Right ventricle myocardium superior (tissue), 1 donor: ENCODE measurements around the gene NLRX1. TPM values are rescaled to one million over a fixed set of nuclear protein-coding genes. Genes with fewer than 3 reads are reported as not detected.
"Not testable (repeated sequence)": the region's sequence is repeated elsewhere in the genome, so short reads cannot be mapped to it uniquely, and the experiment has no call there.

Experiments used
- ATAC-seq: fragments of 200-7000 bp; cut with Tn5 transposase; one replicate; pipeline ENCODE4 v1.9.1; 2020; ENCODE audit warnings: mild to moderate bottlenecking; ENCODE audit not compliant: poor library complexity
- DNase-seq: peaks from one replicate; pipeline ENCODE4 v3.0.0-alpha.2; 2020
- intact Hi-C: fragments of 100-400 bp; cut with DNase I; formaldehyde crosslinking; loops from one replicate; pipeline ENCODE4 v1.11.2; 2022
- total RNA-seq: library from RNA; stranded (reverse); fragmentation: NEBNext Ultra II Directional; extraction: Animal tissue kit (Norgen Biotek cat#: 25700); gene quantifications from one replicate; pipeline ENCODE4 v1.2.1, GENCODE V29; 2021
- donor health status: DM: no; HTN: yes; CAD: no; lungs with severe emphysema.

NLRX1 gene
- total RNA-seq, 1 donor from 2014 or later, result 34.0 TPM

GRCh38 chr11:119152043-119152442 is 16.5 kb upstream of the NLRX1 start:
- DNase-seq (no peak), ATAC-seq (no peak)
- intact Hi-C loops, result no loop called here

- DNase-seq, result no peak
- no peak for ATAC-seq
- intact Hi-C loops, result no loop called here
Observed at GRCh38 chr11:119152604-119153003, 15.9 kb upstream of the NLRX1 start.

DNA sequence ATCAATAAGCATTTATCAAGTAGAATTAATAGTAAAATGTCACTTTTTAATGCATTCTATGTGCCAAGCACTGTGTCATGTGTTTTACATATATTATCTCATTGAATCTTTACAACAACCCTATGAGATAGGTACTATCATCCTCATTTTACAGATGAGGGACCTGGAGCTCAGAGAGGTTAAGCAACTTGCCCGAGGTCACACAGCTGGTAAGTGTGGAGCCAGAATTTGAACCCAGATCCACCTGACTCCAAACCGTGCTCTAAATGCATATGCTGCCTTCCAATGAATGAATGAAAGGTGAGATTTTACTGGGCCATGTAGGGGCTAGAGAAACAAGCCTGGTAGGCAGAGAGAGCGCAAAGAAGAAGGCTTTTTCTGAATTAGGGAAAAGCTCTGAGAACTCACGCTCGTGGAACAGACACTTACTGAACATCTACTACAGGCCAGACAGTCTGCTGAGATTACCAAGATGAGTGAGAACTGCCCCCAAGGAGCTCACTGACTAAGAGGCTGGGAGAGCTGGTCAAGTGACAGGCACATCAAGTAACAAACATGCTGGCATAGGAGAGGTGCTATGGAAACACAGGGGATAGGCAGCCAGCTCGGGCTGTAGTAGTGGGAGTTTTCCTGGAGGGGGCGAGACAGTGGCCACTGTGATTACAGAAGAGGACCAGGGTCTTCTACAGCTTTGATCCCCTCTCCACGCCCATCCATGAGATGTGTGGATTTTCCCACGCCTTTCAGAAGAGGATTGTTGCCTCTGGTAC is 15.3 kb upstream of the NLRX1 start:
- ATAC-seq, result no peak
- DNase-seq, result no peak
- intact Hi-C loops, result no loop called here

- DNase-seq (no peak), ATAC-seq (no peak)
- intact Hi-C loops, result no loop called here
Observed at GRCh38 chr11:119154178-119154577, 14.3 kb upstream of the NLRX1 start.

GRCh38 chr11:119155733-119156492 is 12.6 kb upstream of the NLRX1 start:
- peak; percentile 31 for ATAC-seq
- DNase-seq, result no peak
- intact Hi-C loops, result no loop called here

DNA sequence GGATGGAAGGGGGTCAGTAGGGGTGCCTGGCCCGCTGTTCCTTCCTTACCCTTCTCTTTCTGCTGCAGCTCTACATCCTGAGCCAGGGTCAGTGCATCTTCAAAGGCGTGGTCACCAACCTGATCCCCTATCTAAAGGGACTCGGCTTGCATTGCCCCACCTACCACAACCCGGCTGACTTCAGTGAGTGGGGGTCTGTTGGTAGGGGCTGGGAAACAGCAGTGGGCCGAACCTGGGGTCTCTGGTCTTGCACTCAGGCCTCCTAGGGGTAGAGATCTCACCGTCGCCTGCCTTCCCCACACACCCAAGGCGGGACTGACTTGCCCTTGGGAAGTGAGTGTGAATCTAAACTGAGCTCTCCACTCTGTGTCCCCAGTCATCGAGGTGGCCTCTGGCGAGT is 12.0 kb upstream of the NLRX1 start:
- intact Hi-C loops, result no loop called here
- ATAC-seq (no peak), DNase-seq (no peak)

DNA sequence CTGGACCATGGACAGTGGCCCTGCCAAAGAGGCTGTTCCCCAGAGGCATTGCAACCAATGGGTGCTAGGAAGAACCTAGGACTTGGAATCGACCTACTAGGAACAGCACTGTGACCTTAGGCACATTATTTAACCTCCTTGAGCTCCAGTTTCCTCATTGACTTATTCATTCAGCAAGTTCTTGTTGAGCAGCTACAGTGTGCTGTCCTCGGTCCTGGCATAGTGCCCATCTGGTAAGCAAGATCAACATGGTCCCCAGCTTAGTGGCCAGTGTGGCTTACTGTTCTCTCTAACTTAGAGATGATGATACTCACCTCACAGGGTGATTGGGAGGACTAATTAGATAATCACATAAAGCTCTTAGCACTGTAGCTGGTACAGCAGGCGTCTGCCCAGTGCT is 11.5 kb upstream of the NLRX1 start:
- intact Hi-C loops, result no loop called here
- DNase-seq, result no peak
- no peak for ATAC-seq

- ATAC-seq (no peak), DNase-seq (no peak)
- intact Hi-C loops, result no loop called here
Observed at GRCh38 chr11:119158467-119158866, 10.1 kb upstream of the NLRX1 start.

DNA sequence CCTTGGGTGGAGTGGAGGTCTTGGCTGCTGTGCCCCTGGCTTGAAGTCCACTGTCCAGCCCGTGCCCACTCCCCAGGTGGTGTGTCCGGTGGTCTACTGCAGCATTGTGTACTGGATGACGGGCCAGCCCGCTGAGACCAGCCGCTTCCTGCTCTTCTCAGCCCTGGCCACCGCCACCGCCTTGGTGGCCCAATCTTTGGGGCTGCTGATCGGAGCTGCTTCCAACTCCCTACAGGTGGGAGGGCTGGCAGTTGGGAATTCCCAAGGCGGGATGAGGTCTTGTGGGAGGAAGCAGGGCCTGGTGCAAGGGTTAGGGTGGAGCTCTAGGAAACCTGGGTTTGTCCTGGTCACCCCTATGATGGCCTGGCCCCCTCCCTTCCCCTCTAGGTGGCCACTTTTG is 8.4 kb upstream of the NLRX1 start:
- intact Hi-C loops, result no loop called here
- no peak for DNase-seq
- ATAC-seq, result no peak

GRCh38 chr11:119161871-119162270 is 6.7 kb upstream of the NLRX1 start:
- intact Hi-C loops, result no loop called here
- DNase-seq (no peak), ATAC-seq (no peak)

GRCh38 chr11:119166368-119167076 is 2.0 kb upstream of the NLRX1 start:
- ATAC-seq, result no peak
- intact Hi-C loops, result no loop called here
- DNase-seq, result no peak

DNA sequence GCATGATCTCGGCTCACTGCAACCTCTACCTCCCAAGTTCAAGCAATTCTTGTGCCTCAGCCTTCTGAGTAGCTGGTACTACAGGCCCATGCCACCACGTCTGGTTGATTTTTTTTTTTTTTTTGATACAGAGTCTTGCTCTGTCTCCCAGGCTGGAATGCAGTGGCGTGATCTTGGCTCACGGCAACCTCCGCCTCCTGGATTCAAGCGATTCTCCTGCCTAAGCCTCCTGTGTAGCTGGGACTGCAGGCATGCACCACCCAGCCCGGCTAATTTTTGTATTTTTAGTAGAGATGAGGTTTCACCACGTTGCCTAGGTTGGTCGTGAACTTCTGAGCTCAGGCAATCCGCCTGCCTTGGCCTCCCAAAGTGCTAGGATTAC is 1.5 kb upstream of the NLRX1 start:
- intact Hi-C loops, result not testable (repeated sequence)

DNA sequence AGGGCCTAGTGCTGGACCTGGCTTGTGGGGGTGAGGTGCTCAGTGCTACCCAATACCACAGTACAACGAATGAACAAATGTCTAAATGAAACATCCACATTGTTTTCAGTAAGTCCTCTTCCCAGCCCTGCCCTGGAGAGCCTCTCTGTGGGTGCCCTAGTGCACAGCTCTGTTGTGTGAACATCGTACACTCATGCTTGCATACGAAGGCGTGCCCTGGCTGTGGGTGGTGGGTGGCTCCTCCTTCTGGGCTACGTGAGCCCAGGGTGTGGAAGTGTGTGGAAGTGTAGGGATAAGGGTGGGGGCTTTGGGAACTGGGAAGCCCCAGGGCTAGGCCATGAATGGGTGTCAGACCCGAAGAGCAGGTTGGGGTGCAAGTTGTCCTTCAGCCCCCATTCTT is 592 bp upstream of the NLRX1 start:
- DNase-seq, result no peak
- no peak for ATAC-seq
- intact Hi-C loops, result no loop called here

More for the DNA sequence above, 1.5 kb upstream of the NLRX1 start:
- not testable (repeated sequence) for ATAC-seq, DNase-seq

DNA sequence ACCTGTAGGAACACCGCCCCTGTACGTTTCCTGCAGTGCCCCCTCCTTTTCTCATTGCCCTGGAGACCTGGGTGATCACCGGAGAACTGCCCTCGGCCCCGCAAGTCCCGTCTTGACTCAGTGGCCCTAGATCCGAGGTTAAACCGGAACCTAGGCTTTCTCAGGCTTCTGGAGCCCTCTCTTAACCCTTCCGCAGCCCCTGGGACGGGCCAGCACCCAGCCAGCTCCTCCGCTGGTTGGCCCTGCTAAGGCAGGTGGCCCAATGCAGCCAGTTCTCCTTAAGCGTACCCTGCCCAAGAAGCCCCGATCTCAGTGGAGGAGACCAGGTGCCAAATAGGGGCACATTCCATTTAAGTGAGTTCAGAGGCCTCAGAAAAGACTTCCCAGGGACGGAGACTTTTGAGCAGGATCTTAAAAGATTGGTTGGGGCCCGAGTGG is 776 bp downstream of the NLRX1 start:
- DNase-seq (peak; percentile 57), ATAC-seq (peak; percentile 55)
- intact Hi-C loops, result no loop called here

GRCh38 chr11:119172513-119172912 is 4.0 kb downstream of the NLRX1 start:
- intact Hi-C loops, result no loop called here
- ATAC-seq (no peak), DNase-seq (peak; percentile 55)

DNA sequence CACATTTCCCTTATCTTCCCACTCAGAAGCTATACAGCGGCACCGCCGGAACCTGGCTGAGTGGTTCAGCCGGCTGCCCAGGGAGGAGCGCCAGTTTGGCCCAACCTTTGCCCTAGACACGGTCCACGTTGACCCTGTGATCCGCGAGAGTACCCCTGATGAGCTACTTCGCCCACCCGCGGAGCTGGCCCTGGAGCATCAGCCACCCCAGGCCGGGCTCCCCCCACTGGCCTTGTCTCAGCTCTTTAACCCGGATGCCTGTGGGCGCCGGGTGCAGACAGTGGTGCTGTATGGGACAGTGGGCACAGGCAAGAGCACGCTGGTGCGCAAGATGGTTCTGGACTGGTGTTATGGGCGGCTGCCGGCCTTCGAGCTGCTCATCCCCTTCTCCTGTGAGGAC is 4.9 kb downstream of the NLRX1 start:
- no peak for DNase-seq
- intact Hi-C loops, result no loop called here
- ATAC-seq, result no peak

DNA sequence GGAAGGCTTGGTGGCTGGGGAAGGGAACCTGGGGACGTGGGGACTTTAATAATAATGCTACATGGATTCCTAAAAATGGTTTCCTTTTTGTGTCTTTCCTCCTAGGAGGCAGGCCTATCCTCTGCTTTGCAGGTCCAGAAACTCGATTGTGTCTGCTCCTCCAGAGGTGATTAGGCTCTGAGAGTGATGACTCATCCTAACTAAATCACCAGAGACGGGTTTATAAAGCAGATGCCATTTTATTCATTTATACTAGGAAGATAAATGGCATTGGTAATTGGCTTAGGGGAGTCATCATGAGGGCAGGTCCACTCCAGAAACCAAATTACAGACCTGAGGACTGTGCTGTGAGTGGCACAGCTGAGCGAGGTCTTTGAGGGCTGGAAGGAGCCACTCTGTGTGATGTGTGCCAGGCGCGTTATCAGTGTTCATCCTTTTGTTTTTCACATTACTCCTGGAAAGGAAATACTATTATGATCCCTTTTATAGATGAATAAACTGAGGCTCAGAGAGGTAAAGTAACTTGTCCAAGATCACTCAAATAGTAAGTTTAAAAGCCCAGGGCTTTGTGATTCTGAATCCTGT is 7.1 kb downstream of the NLRX1 start:
- DNase-seq, result no peak
- no peak for ATAC-seq
- intact Hi-C loops, result no loop called here

DNA sequence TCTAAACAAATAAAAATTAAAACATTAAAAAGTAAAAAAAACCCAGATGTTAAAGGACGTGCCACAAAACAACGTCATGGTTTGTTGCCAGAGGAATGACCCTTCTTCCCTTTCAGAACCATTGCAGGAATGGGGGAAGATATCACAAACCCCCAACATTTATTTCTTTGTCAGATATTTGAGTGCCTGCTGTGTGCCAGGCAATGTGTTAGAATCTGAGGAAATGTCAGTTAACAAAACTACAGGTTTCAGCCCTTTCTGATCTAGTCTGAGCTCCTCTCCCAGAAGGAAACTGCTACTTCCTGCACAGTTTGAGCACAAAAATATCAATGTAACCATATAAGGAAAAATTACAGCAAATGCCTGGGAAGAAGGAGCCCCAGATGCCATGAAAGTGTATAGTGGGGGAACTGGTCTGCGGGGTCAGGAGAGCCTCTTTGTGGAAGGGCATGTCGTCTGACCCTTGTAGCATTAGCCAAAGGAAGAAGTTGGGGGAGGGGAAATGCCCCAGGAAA is 9.7 kb downstream of the NLRX1 start:
- intact Hi-C loops, result no loop called here
- DNase-seq (no peak), ATAC-seq (no peak)

- intact Hi-C loops, result no loop called here
- ATAC-seq (no peak), DNase-seq (no peak)
Observed at GRCh38 chr11:119179342-119179741, 10.8 kb downstream of the NLRX1 start.
